NT2/D1 (cell line): ENCODE data around the gene OSBPL7.

Experiments
- DNase-seq: peaks from one replicate; pipeline ENCODE4 v3.0.0-alpha.2; 2011; ENCODE audit warnings: low read depth, low spot score
- H3K27me3 ChIP-seq: 2 replicates; pipeline ENCODE4 v1.6.0; 2011; ENCODE audit warnings: mild to moderate bottlenecking; ENCODE audit not compliant: insufficient read length, insufficient read depth
- H3K36me3 ChIP-seq: 2 replicates; pipeline ENCODE4 v1.6.1; 2011; ENCODE audit warnings: mild to moderate bottlenecking, low read length, mixed read lengths; ENCODE audit not compliant: insufficient read depth, insufficient read length
- H3K4me1 ChIP-seq: 2 replicates; pipeline ENCODE4 v1.5.1; 2011; ENCODE audit not compliant: insufficient read depth, insufficient read length
- H3K4me3 ChIP-seq: 2 replicates; pipeline ENCODE4 v1.5.1; 2011; ENCODE audit warnings: low read depth; ENCODE audit not compliant: insufficient read length
- H3K9ac ChIP-seq: 2 replicates; pipeline ENCODE4 v1.6.0; 2011; ENCODE audit warnings: low read depth; ENCODE audit not compliant: insufficient read length
- H3K9me3 ChIP-seq: 2 replicates; pipeline ENCODE4 v1.5.1; 2011; ENCODE audit warnings: mild to moderate bottlenecking, low read length; ENCODE audit not compliant: insufficient read depth
- SUZ12 ChIP-seq: IDR thresholded peaks from 2 replicates; pipeline ENCODE4 v1.6.1; 2011; ENCODE audit not compliant: insufficient read length, insufficient read depth; ENCODE audit errors: extremely low read depth
- YY1 ChIP-seq: IDR thresholded peaks from 2 replicates; pipeline ENCODE4 v1.6.1; 2011; ENCODE audit not compliant: insufficient read length, insufficient read depth
- ZNF274 ChIP-seq: IDR thresholded peaks from 2 replicates; pipeline ENCODE4 v1.6.1; 2011; ENCODE audit warnings: mild to moderate bottlenecking, low read depth, low read length

The OSBPL7 gene

GRCh38 chr17:47757386-47757785 lies 64.2 kb downstream of the OSBPL7 start:
- TF ChIP-seq ZNF274 (no peak), YY1 (no peak), SUZ12 (no peak)
- H3K4me1 ChIP-seq, result no peaks in the 10 kb centered on the region
- no peak overlapping the region for H3K4me3 ChIP-seq
- DNase-seq, result no peak
- H3K27me3 ChIP-seq, result peaks cover 11% of the 10 kb centered on the region
- no peaks in the 10 kb centered on the region for H3K36me3 ChIP-seq
- no peak overlapping the region for H3K9ac ChIP-seq
- H3K9me3 ChIP-seq, result peaks cover 24% of the 10 kb centered on the region
